HCT116 (cell line): ENCODE data around the gene HDDC3. TPM values are rescaled to one million over a fixed set of nuclear protein-coding genes. Genes with fewer than 3 reads are reported as not detected.

ENCODE experiments used
- ATAC-seq: fragments of 200-7000 bp; cut with Tn5 transposase; 2 replicates; pipeline ENCODE4 v1.9.1; 2020; ENCODE audit warnings: mild to moderate bottlenecking, moderate library complexity
- BruUV-seq: library from RNA; stranded (reverse); fragments of 400-500 nt; replicated peaks from 2 replicates; lab custom pipeline; 2021; lab: Mats Ljungman, UMichigan
- CTCF ChIA-PET: fragments of 300-600 bp; sonication (Branson Sonifier 250); formaldehyde crosslinking; loops from one replicate; lab custom pipeline; 2021; ENCODE audit warnings: antibody characterized with exemption; lab: Charles Lee
- POLR2A ChIA-PET: fragments of 300-600, 350-600 bp; sonication (Branson Sonifier 250); formaldehyde crosslinking; loops from one replicate; lab custom pipeline; 2021; ENCODE audit warnings: antibody characterized with exemption; lab: Charles Lee
- RAD21 ChIA-PET, 2 experiments: fragments of 300-600 bp; sonication (Branson Sonifier 250); formaldehyde crosslinking; loops; one replicate each; lab custom pipeline; 2023; ENCODE audit warnings: low total read pairs in 2 of 2; ENCODE audit not compliant: uncharacterized antibody in 2 of 2, unreplicated experiment in 2 of 2, low non-redundant PET in 1 of 2; lab: Charles Lee
- DNase-seq: peaks from one replicate; pipeline ENCODE4 v3.0.0-alpha.2; 2010; ENCODE audit warnings: low read depth, low spot score
- H2AFZ ChIP-seq: fragments of 200-600 bp; shearing (Covaris generic), sonication (generic); 2 replicates; pipeline ENCODE4 v1.6.1; 2017; ENCODE audit warnings: low read depth, mixed run types, mixed read lengths, antibody characterized with exemption, low read length; ENCODE audit not compliant: poor library complexity, severe bottlenecking
- H3K27ac ChIP-seq: 2 replicates; pipeline ENCODE4 v1.5.1; 2012; ENCODE audit warnings: low read depth, low read length
- H3K27me3 ChIP-seq: fragments of 200-600 bp; sonication (generic); 2 replicates; pipeline ENCODE4 v1.6.1; 2016; ENCODE audit warnings: mixed run types, low read length, mixed read lengths; ENCODE audit not compliant: insufficient read depth
- H3K36me3 ChIP-seq, 2 experiments: fragments of 200-500 bp in 1 of 2; fragments of 200-600 bp in 1 of 2; sonication (Bioruptor generic) in 1 of 2; sonication (generic) in 1 of 2; 2 replicates each; pipeline versions ENCODE4 v1.5.1 to v1.6.1; 2014 to 2016; ENCODE audit warnings: low read length in 2 of 2, inconsistent platforms in 1 of 2, mixed read lengths in 1 of 2, mixed run types in 1 of 2; ENCODE audit not compliant: insufficient read depth in 2 of 2, control insufficient read depth in 1 of 2
- H3K4me1 ChIP-seq, 2 experiments: fragments of 200-600 bp in 1 of 2; sonication (generic) in 1 of 2; 2 replicates each; pipeline versions ENCODE4 v1.5.1 to v1.6.1; 2012 to 2017; ENCODE audit warnings: low read length in 2 of 2, inconsistent platforms in 1 of 2, mild to moderate bottlenecking in 1 of 2, mixed read lengths in 1 of 2, mixed run types in 1 of 2, moderate library complexity in 1 of 2; ENCODE audit not compliant: insufficient read depth in 2 of 2, control insufficient read depth in 1 of 2
- H3K4me2 ChIP-seq: fragments of 200-600 bp; sonication (generic); 2 replicates; pipeline ENCODE4 v1.6.1; 2017; ENCODE audit warnings: mixed run types, low read length, mixed read lengths
- H3K4me3 ChIP-seq, 2 experiments: fragments of 200-600 bp in 1 of 2; sonication (generic) in 1 of 2; replicated peaks in 1 of 2; 2 replicates each; pipeline ENCODE4 v1.5.1; 2011 to 2016; ENCODE audit warnings: low read length in 2 of 2, control low read depth in 1 of 2, low read depth in 1 of 2, mild to moderate bottlenecking in 1 of 2, mixed read lengths in 1 of 2, mixed run types in 1 of 2
- H3K79me2 ChIP-seq: fragments of 200-600 bp; sonication (generic); 2 replicates; pipeline ENCODE4 v1.6.1; 2017; ENCODE audit warnings: mild to moderate bottlenecking, mixed run types, low read length, moderate library complexity, mixed read lengths; ENCODE audit not compliant: insufficient read depth
- H3K9ac ChIP-seq: fragments of 200-600 bp; sonication (generic); 2 replicates; pipeline ENCODE4 v1.6.1; 2016; ENCODE audit warnings: low read length, mixed read lengths
- H3K9me2 ChIP-seq: fragments of 200-600 bp; sonication (generic), shearing (Covaris generic); 2 replicates; pipeline ENCODE4 v1.6.1; 2017; ENCODE audit warnings: mixed run types, mild to moderate bottlenecking, moderate library complexity; ENCODE audit not compliant: insufficient read depth
- H3K9me3 ChIP-seq, 2 experiments: fragments of 200-500 bp in 1 of 2; fragments of 200-600 bp in 1 of 2; sonication (Bioruptor generic) in 1 of 2; sonication (generic) in 1 of 2; 2 replicates each; pipeline ENCODE4 v1.6.1; 2014 to 2017; ENCODE audit warnings: low read length in 2 of 2, mixed read lengths in 2 of 2, inconsistent platforms in 1 of 2, low read depth in 1 of 2, mild to moderate bottlenecking in 1 of 2, mixed run types in 1 of 2, moderate library complexity in 1 of 2; ENCODE audit not compliant: control insufficient read depth in 1 of 2, insufficient read depth in 1 of 2
- H4K20me1 ChIP-seq: fragments of 200-600 bp; sonication (generic), shearing (Covaris generic); 2 replicates; pipeline ENCODE4 v1.6.1; 2017; ENCODE audit warnings: mixed run types, mild to moderate bottlenecking, moderate library complexity; ENCODE audit not compliant: insufficient read depth
- ATF3 ChIP-seq: IDR thresholded peaks from 2 replicates; pipeline ENCODE4 v1.6.1; 2012
- CBX3 ChIP-seq: IDR thresholded peaks from 2 replicates; pipeline ENCODE4 v1.6.1; 2012; ENCODE audit warnings: low read depth
- CEBPB ChIP-seq: IDR thresholded peaks from 2 replicates; pipeline ENCODE4 v1.6.1; 2012; ENCODE audit warnings: low read depth
- EGR1 ChIP-seq: IDR thresholded peaks from 2 replicates; pipeline ENCODE4 v1.6.1; 2012; ENCODE audit warnings: low read depth
- EZH2 ChIP-seq: fragments of 200-600 bp; sonication (generic); IDR thresholded peaks from 2 replicates; pipeline ENCODE4 v1.6.1; 2017; ENCODE audit warnings: antibody characterized with exemption, mixed run types
- EZH2phosphoT487 ChIP-seq: fragments of 200-600 bp; IDR thresholded peaks from 2 replicates; pipeline ENCODE4 v1.6.1; 2018; ENCODE audit warnings: antibody characterized with exemption, borderline replicate concordance
- FOSL1 ChIP-seq: IDR thresholded peaks from 2 replicates; pipeline ENCODE4 v1.6.1; 2012; ENCODE audit warnings: low read depth
- JUND ChIP-seq: IDR thresholded peaks from 2 replicates; pipeline ENCODE4 v1.6.1; 2012
- POLR2A ChIP-seq: IDR thresholded peaks from 2 replicates; pipeline ENCODE4 v1.7.0; 2011; ENCODE audit warnings: borderline replicate concordance; ENCODE audit not compliant: insufficient read depth, insufficient read length; ENCODE audit errors: extremely low read depth
- POLR2AphosphoS5 ChIP-seq: IDR thresholded peaks from 2 replicates; pipeline ENCODE4 v1.6.1; 2011; ENCODE audit warnings: mild to moderate bottlenecking, low read depth, low read length, moderate library complexity
- RAD21 ChIP-seq: IDR thresholded peaks from 2 replicates; pipeline ENCODE4 v1.6.1; 2012; ENCODE audit warnings: low read depth, mild to moderate bottlenecking
- SIN3A ChIP-seq: IDR thresholded peaks from 2 replicates; pipeline ENCODE4 v1.6.1; 2012; ENCODE audit warnings: low read depth
- SP1 ChIP-seq: IDR thresholded peaks from 2 replicates; pipeline ENCODE4 v1.6.1; 2012; ENCODE audit warnings: low read depth
- SRF ChIP-seq: IDR thresholded peaks from 2 replicates; pipeline ENCODE4 v1.6.1; 2012; ENCODE audit warnings: low read depth
- TCF7L2 ChIP-seq: IDR thresholded peaks from 2 replicates; pipeline ENCODE4 v1.7.0; 2011; ENCODE audit warnings: borderline replicate concordance, inconsistent platforms; ENCODE audit not compliant: insufficient read depth, insufficient read length; ENCODE audit errors: extremely low read depth
- YY1 ChIP-seq: IDR thresholded peaks from 2 replicates; pipeline ENCODE4 v1.6.1; 2011; ENCODE audit warnings: low read length, low read depth, moderate library complexity, mild to moderate bottlenecking; ENCODE audit not compliant: insufficient replicate concordance; ENCODE audit errors: extremely low read depth
- ZBTB33 ChIP-seq: IDR thresholded peaks from 2 replicates; pipeline ENCODE4 v1.6.1; 2011; ENCODE audit warnings: mild to moderate bottlenecking, low read length, moderate library complexity; ENCODE audit not compliant: insufficient replicate concordance; ENCODE audit errors: extremely low read depth
- ZFX ChIP-seq: fragments of 450-650 bp; IDR thresholded peaks from 2 replicates; pipeline ENCODE4 v1.6.1; 2017
- ZNF274 ChIP-seq: fragments of 200-500 bp; sonication (Bioruptor generic); IDR thresholded peaks from 2 replicates; pipeline ENCODE4 v1.6.1; 2014; ENCODE audit warnings: mild to moderate bottlenecking, low read depth, low read length, inconsistent platforms
- intact Hi-C: fragments of 100-400 bp; cut with micrococcal nuclease; formaldehyde crosslinking; loops from 2 replicates; pipeline ENCODE4 v1.10.0; 2022
- total RNA-seq: library from RNA; stranded (reverse); gene quantifications from one replicate; pipeline ENCODE4 v1.2.1, GENCODE V29; 2021; ENCODE audit not compliant: unreplicated experiment

Gene HDDC3
- total RNA-seq, 1 experiment from 2014 or later: 20.4 TPM

- no peak overlapping the region for H3K4me3 ChIP-seq
- no peaks in the 10 kb centered on the region; a peak in 1 of 4 replicates for H3K36me3 ChIP-seq
- intact Hi-C loops: no loop called here
- no TSS peak for BruUV-seq
- H4K20me1 ChIP-seq: no peaks in the 10 kb centered on the region
- H3K79me2 ChIP-seq: no peaks in the 10 kb centered on the region
- no peak overlapping the region for H3K27ac ChIP-seq
- no peak overlapping the region for H3K9ac ChIP-seq
- H2AFZ ChIP-seq: no peak overlapping the region
- no peaks in the 10 kb centered on the region for H3K9me2 ChIP-seq
- no peak overlapping the region for H3K4me2 ChIP-seq
- H3K4me1 ChIP-seq: peaks cover 0 to 3% of the 10 kb centered on the region in 2 experiments; a peak in 1 of 4 replicates
- RAD21 ChIA-PET: no interaction called here
- no peaks in the 10 kb centered on the region for H3K27me3 ChIP-seq
- POLR2A ChIA-PET: no interaction called here
- ATAC-seq: no peak
- TF ChIP-seq ZFX (no peak), SIN3A (no peak), TCF7L2 (no peak), JUND (no peak), EZH2 (no peak), CEBPB (no peak), EGR1 (no peak), POLR2A (no peak), POLR2AphosphoS5 (no peak), SRF (no peak), ATF3 (no peak), EZH2phosphoT487 (no peak), ZBTB33 (no peak), CBX3 (no peak), YY1 (no peak), SP1 (no peak), RAD21 (no peak), FOSL1 (no peak), ZNF274 (no peak)
- TF ChIP-seq, all 23 proteins: peak for 0
- no peak for DNase-seq
- no peaks in the 10 kb centered on the region for H3K9me3 ChIP-seq
- CTCF ChIA-PET: no interaction called here
Observed at GRCh38 chr15:90883526-90883975, 48.8 kb downstream of the HDDC3 start.
